GM23338 (cell line): Measurements from ENCODE around the gene PLPPR2. TPM values are rescaled to one million over a fixed set of nuclear protein-coding genes. Genes with fewer than 3 reads are reported as not detected.

Experiments used
- ATAC-seq: fragments of 200-7000 bp; cut with Tn5 transposase; 3 replicates; pipeline ENCODE4 v1.9.1; 2020
- DNase-seq: peaks from one replicate; pipeline ENCODE4 v3.0.0-alpha.2; 2015; ENCODE audit warnings: low spot score
- H2AFZ ChIP-seq: fragments of 200-600 bp; sonication (generic); 2 replicates; pipeline ENCODE4 v1.8.0; 2016; ENCODE audit warnings: antibody characterized with exemption, mild to moderate bottlenecking, moderate library complexity
- H3F3A ChIP-seq: fragments of 200-600 bp; sonication (generic); replicated peaks from 2 replicates; pipeline ENCODE4 v1.8.0; 2017; ENCODE audit warnings: antibody characterized with exemption, mixed run types, low read depth
- H3K27ac ChIP-seq: fragments of 200-600 bp; sonication (generic); 2 replicates; pipeline ENCODE4 v1.6.1; 2016; ENCODE audit warnings: low read depth
- H3K27me3 ChIP-seq: fragments of 200-600 bp; sonication (generic); 2 replicates; pipeline ENCODE4 v1.8.0; 2016; ENCODE audit warnings: mild to moderate bottlenecking, mixed run types, moderate library complexity; ENCODE audit not compliant: insufficient read depth
- H3K36me3 ChIP-seq: fragments of 200-600 bp; sonication (generic); 2 replicates; pipeline ENCODE4 v1.8.0; 2016; ENCODE audit warnings: mild to moderate bottlenecking; ENCODE audit not compliant: insufficient read depth
- H3K4me1 ChIP-seq: fragments of 200-600 bp; sonication (generic); 2 replicates; pipeline ENCODE4 v1.8.0; 2016; ENCODE audit warnings: mild to moderate bottlenecking, moderate library complexity; ENCODE audit not compliant: insufficient read depth
- H3K4me2 ChIP-seq: fragments of 200-600 bp; sonication (generic); 2 replicates; pipeline ENCODE4 v1.7.1; 2017; ENCODE audit warnings: mixed run types
- H3K4me3 ChIP-seq: fragments of 200-600 bp; sonication (generic); 2 replicates; pipeline ENCODE4 v1.6.1; 2016; ENCODE audit warnings: mixed run types
- H3K79me2 ChIP-seq: fragments of 200-600 bp; sonication (generic); replicated peaks from 2 replicates; pipeline ENCODE4 v1.8.0; 2017; ENCODE audit warnings: mild to moderate bottlenecking; ENCODE audit not compliant: insufficient read depth
- H3K9me2 ChIP-seq: fragments of 200-600 bp; sonication (generic); 2 replicates; pipeline ENCODE4 v1.8.0; 2017; ENCODE audit not compliant: insufficient read depth
- H4K20me1 ChIP-seq: fragments of 200-600 bp; sonication (generic); replicated peaks from 2 replicates; pipeline ENCODE4 v1.8.0; 2017; ENCODE audit warnings: mild to moderate bottlenecking; ENCODE audit not compliant: insufficient read depth
- H3K27ac Mint-ChIP-seq: 2 replicates; pipeline ENCODE4 v1.8.0; 2020; ENCODE audit warnings: inconsistent platforms, mild to moderate bottlenecking, moderate library complexity, mixed read lengths
- H3K27me3 Mint-ChIP-seq: 3 replicates; pipeline ENCODE4 v1.8.0; 2022; ENCODE audit warnings: low read depth, mild to moderate bottlenecking, moderate library complexity, mixed read lengths, inconsistent platforms; ENCODE audit not compliant: insufficient read depth, poor library complexity
- H3K36me3 Mint-ChIP-seq: 3 replicates; pipeline ENCODE4 v1.8.0; 2021; ENCODE audit warnings: low read depth, mild to moderate bottlenecking, inconsistent platforms, moderate library complexity, mixed read lengths
- H3K4me1 Mint-ChIP-seq: 3 replicates; pipeline ENCODE4 v1.8.0; 2020; ENCODE audit warnings: mild to moderate bottlenecking, inconsistent platforms, mixed read lengths
- H3K4me3 Mint-ChIP-seq: 3 replicates; pipeline ENCODE4 v1.8.0; 2021; ENCODE audit warnings: moderate library complexity, mild to moderate bottlenecking, inconsistent platforms, mixed read lengths
- H3K9me3 Mint-ChIP-seq: 3 replicates; pipeline ENCODE4 v1.8.0; 2020; ENCODE audit warnings: moderate library complexity, mild to moderate bottlenecking, inconsistent platforms, mixed read lengths
- CREB1 ChIP-seq: fragments of 250-450 bp; sonication (Bioruptor Pico); IDR thresholded peaks from 2 replicates; pipeline ENCODE4 v1.5.0; 2020; ENCODE audit warnings: low read depth, mild to moderate bottlenecking, moderate library complexity
- EZH2 ChIP-seq: fragments of 200-600 bp; sonication (generic); IDR thresholded peaks from one replicate; pipeline ENCODE4 v1.8.0; 2017; ENCODE audit warnings: antibody characterized with exemption, mild to moderate bottlenecking, low read depth; ENCODE audit not compliant: unreplicated experiment
- EZH2phosphoT487 ChIP-seq: fragments of 200-600 bp; sonication (generic); IDR thresholded peaks from one replicate; pipeline ENCODE4 v1.8.1; 2018; ENCODE audit warnings: antibody characterized with exemption; ENCODE audit not compliant: unreplicated experiment
- JUNB ChIP-seq: IDR thresholded peaks from one replicate; pipeline ENCODE4 v1.6.1; 2016; ENCODE audit warnings: antibody characterized with exemption; ENCODE audit not compliant: unreplicated experiment
- POLR2AphosphoS5 ChIP-seq: IDR thresholded peaks from 2 replicates; pipeline ENCODE4 v1.6.1; 2016; ENCODE audit warnings: antibody characterized with exemption, low read depth
- REST ChIP-seq: IDR thresholded peaks from one replicate; pipeline ENCODE4 v1.6.1; 2018; ENCODE audit warnings: antibody characterized with exemption; ENCODE audit not compliant: unreplicated experiment
- ZNF462 ChIP-seq: fragments of 250-450 bp; sonication (Bioruptor Pico); IDR thresholded peaks from 2 replicates; pipeline ENCODE4 v1.5.0; 2020; ENCODE audit warnings: mild to moderate bottlenecking, moderate library complexity
- polyA plus RNA-seq: library from polyadenylated mRNA; unstranded; fragments of >200 nt; fragmentation: Nextera tagmentation; extraction: Ambion mirVana; gene quantifications from 2 replicates; pipeline ENCODE4 v1.2.1, GENCODE V29; 2016
- total RNA-seq: library from RNA; depleted of rRNA; stranded (reverse); fragments of >200 nt; shearing (Covaris generic); gene quantifications from 2 replicates; pipeline ENCODE4 v1.2.3, GENCODE V29; 2014

PLPPR2 gene
- total and polyA plus RNA-seq, 2 experiments from 2014 or later: 9.0 to 12.0 TPM

- Histone ChIP-seq H2AFZ (no peak overlapping the region), H3K4me2 (no peak overlapping the region), H3K79me2 (no peaks in the 10 kb centered on the region), H3K27me3 (no peaks in the 10 kb centered on the region), H4K20me1 (0 out of 2 replicates have a peak, but pooled peaks cover 5% of the 10 kb centered on the region), H3K36me3 (no peaks in the 10 kb centered on the region), H3K4me3 (no peak overlapping the region), H3K27ac (no peak overlapping the region), H3K9me2 (no peaks in the 10 kb centered on the region), H3K4me1 (peaks cover 6% of the 10 kb centered on the region; the same call in 1 of the 2 replicates), H3F3A (no peaks in the 10 kb centered on the region)
- Mint-ChIP-seq H3K4me1 (peaks cover 12% of the 10 kb centered on the region), H3K27ac (no peak overlapping the region), H3K36me3 (0 out of 3 replicates have a peak, but pooled peaks cover 3% of the 10 kb centered on the region), H3K27me3 (peaks cover 17% of the 10 kb centered on the region), H3K9me3 (no peaks in the 10 kb centered on the region), H3K4me3 (no peak overlapping the region)
- TF ChIP-seq REST (no peak), POLR2AphosphoS5 (no peak), JUNB (no peak)
- ATAC-seq: no peak
- no peak for DNase-seq
Measured at GRCh38 chr19:11364296-11364904, 9.2 kb downstream of the PLPPR2 start.

GRCh38 chr19:11364935-11365334 is 9.7 kb downstream of the PLPPR2 start:
- H3K36me3 ChIP-seq: no peaks in the 10 kb centered on the region
- H3K4me1 ChIP-seq: peaks cover 6% of the 10 kb centered on the region; the same call in 1 of the 2 replicates
- H4K20me1 ChIP-seq: peaks cover 5% of the 10 kb centered on the region; the same call in 1 of the 2 replicates
- H3K4me3 Mint-ChIP-seq: no peak overlapping the region
- ATAC-seq: no peak
- no peak for DNase-seq
- peaks cover 12% of the 10 kb centered on the region for H3K4me1 Mint-ChIP-seq
- H2AFZ ChIP-seq: no peak overlapping the region
- H3K27ac ChIP-seq: no peak overlapping the region
- no peaks in the 10 kb centered on the region for H3K27me3 ChIP-seq
- no peaks in the 10 kb centered on the region for H3K79me2 ChIP-seq
- H3K4me3 ChIP-seq: no peak overlapping the region
- peaks cover 15% of the 10 kb centered on the region for H3K27me3 Mint-ChIP-seq
- H3K4me2 ChIP-seq: no peak overlapping the region
- no peaks in the 10 kb centered on the region for H3F3A ChIP-seq
- H3K27ac Mint-ChIP-seq: no peak overlapping the region
- H3K9me2 ChIP-seq: no peaks in the 10 kb centered on the region
- H3K36me3 Mint-ChIP-seq: 0 out of 3 replicates have a peak, but pooled peaks cover 3% of the 10 kb centered on the region
- no peaks in the 10 kb centered on the region for H3K9me3 Mint-ChIP-seq
- TF ChIP-seq EZH2phosphoT487: no peak
- TF ChIP-seq JUNB: no peak
- TF ChIP-seq ZNF462 (CRISPR knock-in tag): no peak
- TF ChIP-seq EZH2: no peak
- TF ChIP-seq REST: no peak
- TF ChIP-seq CREB1 (CRISPR knock-in tag): no peak
